Right renal cortex interstitium (tissue), 3 donors: Measurements from ENCODE around the gene LRP1. TPM values are rescaled to one million over a fixed set of nuclear protein-coding genes. Genes with fewer than 3 reads are reported as not detected.

Source experiments
- DNase-seq, 3 donors: peaks; one replicate each; pipeline ENCODE4 v3.0.0-alpha.2; 2013; ENCODE audit warnings: low read depth in 3 of 3, low spot score in 2 of 3
- polyA plus RNA-seq, 3 donors: library from polyadenylated mRNA; unstranded; fragments of 120-200 nt; gene quantifications; one replicate each; pipeline ENCODE4 v1.2.1, GENCODE V29; 2013; ENCODE audit not compliant: insufficient read length in 3 of 3

LRP1 gene
- polyA plus RNA-seq, 3 donors = 58.5 to 69.2 (median 60.0) TPM

GRCh38 chr12:57133013-57133569, 4.8 kb downstream of the LRP1 start:
- DNase-seq = no peak

GRCh38 chr12:57133916-57134315, 5.6 kb downstream of the LRP1 start:
- no peak for DNase-seq

DNA sequence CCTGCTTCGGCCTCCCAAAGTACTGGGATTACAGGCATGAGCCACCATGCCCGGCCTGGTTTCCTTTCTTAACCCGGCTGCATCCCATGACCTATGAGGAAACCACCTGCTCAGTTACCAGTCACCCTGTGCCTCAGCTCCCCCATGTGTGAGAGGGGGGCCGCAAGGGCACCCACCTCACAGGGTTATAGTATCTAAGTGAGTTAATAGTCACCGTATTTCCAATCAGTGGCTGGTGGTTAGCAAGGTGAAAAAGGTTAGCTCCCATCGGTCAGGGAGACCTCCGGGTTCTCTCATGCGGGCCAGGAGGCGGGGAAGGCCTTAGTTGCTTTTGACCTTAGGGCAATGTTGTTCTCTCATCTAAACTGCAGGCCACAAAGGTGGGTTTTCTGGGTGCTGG, 6.7 kb downstream of the LRP1 start:
- no peak for DNase-seq

GRCh38 chr12:57135527-57136326, 7.4 kb downstream of the LRP1 start:
- DNase-seq = no peak

DNA sequence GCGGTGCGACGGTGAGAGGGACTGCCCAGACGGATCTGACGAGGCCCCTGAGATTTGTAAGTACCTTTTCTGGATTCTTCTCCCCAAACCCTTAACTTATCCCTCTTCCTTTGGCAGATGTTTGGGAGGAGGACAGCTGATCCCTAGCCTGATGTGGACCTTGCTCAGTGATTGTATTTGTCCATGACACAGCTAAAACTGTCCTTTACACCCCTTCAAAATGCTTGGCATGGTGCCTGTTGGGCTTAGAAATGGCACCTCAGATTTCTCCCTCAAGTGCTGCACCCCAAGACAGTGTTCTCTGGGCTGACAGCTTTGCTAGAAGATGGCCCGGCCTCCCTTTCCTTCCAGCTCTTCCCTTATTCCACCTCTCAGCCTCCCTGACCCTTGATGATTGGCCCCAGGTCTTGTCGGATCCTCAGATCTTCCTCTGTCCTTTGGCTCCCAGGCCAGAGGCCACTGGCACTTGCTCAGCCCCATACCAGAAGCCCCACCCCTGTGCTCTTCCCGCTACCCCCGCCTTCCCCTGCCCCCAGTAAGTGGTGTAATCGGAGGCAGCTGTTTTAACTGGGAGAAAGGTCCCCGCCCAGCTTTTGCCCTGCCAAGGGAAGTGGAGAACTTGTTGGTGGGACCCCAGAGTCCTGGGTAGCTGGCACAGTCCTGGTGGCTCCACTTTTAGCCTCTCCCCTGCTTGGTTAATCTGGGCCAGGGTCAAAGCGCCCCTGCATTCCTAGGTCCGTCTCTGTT, 10.4 kb downstream of the LRP1 start:
- DNase-seq = no peak

DNA sequence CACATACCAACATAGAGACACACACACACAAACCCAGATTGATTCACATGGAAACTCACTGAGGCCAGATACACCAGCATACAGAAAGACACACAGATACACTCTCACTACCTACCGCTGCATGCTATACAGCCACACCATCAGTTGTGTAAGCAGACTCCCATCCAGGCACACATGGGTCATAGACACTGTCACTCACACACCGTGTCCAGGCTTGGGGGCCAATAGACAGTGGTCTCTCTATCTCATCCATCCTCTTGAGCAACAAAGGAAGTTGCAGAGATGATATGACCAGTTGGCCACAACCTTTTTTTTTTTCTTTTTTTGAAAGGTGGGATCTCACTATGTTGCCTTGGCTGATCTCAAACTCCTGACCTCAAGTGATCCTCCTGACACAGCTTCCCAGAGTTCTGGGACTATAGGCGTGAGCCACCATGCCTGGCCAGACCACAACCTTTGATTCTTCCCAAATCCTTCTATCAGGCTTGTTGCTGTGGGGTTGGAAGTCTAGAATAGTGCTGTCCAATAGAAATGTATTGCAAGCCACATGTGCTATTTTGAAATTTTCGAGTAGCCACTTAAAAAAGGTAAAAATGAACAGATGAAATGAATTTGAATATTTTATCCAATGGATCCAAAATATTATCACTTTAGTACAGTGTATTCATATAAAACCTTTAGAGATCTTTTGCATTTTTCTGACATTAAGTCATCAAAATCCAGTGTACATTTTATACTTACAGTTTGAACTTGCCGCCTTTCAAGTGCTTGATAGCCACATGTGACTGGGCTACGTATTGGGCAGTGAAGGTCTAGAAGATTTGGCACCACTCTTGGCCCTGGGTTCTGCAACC, 11.7 kb downstream of the LRP1 start:
- DNase-seq = no peak

GRCh38 chr12:57141249-57141648, 13.0 kb downstream of the LRP1 start:
- no peak for DNase-seq

- DNase-seq = no peak
Observed at GRCh38 chr12:57142121-57142520, 13.8 kb downstream of the LRP1 start.

DNA sequence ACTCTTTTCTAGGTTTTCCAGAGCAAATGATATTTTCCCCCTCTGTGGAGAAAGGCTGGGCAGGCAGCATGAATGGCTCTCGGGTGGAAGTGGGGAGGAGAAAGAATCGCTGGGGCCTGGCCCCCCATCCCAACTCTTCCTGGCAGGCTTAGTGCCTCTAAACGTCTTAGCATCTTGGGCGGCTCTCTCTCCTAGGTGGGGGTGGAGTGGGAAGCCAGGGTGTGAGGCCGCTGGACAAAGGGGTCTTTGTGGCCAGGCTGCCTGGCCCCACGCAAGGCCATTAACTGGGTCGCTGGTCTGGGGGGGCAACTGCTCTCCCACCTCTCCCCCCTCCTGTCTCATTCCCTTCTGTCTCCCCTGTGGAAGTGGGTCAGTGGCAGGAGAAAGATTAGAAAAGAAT, 14.4 kb downstream of the LRP1 start:
- no peak for DNase-seq

- no peak for DNase-seq
Observed at GRCh38 chr12:57143454-57143853, 15.2 kb downstream of the LRP1 start.

DNA sequence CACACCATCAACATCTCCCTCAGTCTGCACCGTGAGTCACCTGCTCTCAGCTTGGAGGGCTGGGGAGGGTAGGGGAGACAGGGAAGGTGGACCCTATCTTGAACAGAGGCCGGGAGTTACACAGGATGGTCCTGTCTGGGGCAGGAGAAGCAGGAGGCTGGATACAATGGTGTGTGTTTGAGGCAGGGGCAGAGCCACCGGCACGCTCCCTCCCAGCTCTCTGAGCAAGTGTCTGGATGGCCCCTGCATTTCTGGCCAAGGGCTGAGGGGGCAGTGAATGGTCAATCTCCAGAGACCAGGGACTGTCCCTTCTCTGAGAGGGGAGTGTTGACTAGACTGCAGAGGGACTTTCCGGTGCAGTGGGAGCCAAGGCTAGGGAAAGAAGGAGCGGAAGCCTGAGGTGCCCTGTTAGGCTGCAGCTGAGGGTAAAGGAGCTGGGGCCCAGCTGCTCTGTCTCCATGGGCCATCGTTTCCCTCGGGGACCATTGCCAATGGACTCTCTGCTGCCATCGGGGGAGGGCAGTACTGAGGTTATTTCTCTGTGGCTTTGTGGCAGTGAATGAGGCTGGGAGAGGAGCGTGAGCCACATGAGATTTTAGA, 17.3 kb downstream of the LRP1 start:
- no peak for DNase-seq

GRCh38 chr12:57146092-57146491, 17.8 kb downstream of the LRP1 start:
- DNase-seq = no peak

DNA sequence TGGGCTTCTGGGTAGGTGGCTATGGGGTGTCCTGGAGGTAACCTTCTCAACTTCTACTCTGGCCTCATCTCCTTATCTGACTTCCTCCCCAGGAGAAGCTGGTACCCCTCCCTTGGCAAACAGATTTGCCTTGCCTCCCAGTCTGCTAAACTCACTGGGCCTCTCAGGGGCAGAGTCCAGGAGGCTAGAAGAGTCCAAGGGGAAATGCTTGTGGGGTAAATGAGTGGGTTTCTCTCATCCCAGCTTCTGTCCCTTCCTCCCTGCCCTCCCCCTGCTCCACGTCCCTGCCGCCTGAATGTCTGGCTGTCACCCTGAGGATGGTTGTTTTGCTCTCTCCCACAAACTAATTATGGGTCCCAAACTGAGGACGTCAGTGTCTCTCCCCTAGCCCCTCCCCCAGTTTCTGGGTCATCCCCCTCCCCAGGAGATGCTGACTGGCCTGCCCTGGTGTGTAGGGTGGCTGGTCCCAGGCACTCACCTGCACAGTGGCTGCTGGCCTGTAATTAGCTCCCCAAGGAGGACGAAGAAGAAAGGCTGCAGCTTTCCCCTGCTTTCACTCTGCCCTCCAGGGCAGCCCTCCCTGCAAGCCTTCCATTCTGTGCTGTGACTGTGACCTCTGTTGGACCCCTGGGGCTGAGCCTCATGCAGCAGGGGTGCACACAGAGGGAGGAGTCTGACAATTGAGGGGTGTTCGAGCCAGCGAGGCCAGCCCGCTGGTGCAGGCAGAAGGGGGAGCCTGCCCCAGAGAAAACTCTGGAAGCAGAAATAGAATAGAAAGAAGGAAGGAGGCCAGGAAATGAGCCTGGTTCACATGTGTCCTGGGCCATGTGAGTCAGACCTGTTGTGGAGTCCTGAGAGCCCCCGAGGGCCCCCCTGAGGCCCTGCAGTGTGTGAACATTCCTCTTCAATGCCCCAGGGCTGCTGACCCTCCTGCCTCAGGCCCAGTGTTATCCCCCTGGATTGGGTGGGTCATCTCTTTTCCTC, 19.0 kb downstream of the LRP1 start, which contains the start of gene LRP1-AS:
LRP1-AS (minus strand) TSS at position 659 of the 984 bp plus-strand sequence.
- DNase-seq = no peak

DNA sequence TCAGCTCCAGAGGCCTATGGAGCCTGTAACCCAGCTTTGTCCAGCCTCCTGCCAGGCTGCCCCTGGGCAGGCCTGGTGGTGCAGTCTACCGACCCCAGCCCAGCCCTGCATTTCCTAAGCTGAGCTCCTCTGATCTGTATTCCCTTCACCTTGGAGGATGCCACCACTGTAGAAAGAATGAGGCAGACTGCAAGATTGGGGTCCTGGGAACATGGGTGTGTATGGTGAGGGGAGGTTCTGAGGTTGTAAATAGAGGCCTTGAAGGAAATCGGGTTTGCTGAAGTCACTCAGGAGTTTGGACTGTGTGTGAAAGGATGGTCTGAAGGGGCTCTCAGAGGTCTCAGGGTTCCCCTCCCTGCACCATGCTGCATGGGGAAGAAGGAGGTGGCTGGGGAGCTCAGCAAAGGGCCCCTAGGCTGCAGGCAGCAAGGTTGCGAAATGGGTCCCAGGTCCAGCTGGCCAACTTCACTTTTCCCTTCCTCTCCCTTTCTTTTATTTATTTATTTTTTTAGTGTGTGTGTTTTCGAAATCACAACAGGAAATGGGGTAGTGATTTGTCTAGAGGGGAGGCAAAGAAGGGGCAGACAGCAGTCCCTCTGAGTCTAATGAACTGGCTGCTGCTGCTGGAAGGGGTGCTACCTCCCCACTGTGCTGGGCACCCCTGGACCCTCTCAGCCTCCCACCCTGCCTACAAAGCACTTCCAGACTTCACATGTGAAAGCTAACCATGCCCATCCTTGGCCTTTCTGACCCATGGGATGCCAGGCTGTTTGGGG, 20.4 kb downstream of the LRP1 start:
- DNase-seq = no peak

GRCh38 chr12:57149245-57149900, 21.1 kb downstream of the LRP1 start:
- DNase-seq = no peak

DNA sequence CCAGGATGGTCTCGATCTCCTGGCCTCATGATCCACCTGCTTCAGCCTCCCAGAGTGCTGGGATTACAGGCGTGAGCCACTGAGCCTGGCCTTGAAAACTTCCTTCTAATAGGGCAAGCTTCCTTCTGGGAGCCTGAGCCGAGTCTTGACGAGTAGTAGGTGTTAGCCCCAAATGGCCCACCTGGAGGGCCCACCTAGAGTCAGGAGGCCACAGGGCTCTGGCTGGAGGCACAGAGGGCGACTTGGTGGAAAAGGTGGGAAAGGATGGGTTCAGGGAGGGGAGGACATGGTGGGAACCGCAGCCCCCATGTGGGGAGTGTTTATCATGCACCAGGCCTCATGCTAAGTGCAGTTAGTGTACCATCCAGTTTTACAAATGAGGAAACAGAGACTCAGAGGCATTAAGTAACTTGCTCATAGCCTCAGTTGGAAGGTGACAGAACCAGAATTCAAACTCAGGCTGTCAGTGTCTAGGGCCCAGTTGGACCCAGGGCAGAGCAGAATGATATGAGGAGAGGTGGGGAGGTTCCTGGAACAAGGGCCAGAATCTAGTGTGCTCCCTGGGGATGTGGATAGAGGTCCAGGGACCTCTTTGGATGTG, 22.2 kb downstream of the LRP1 start:
- DNase-seq = no peak
